Chondrocyte (in vitro differentiated cells): ENCODE data around the gene COIL. TPM values are rescaled to one million over a fixed set of nuclear protein-coding genes. Genes with fewer than 3 reads are reported as not detected.
A peak's percentile ranks its signal among the peaks of the same experiment; 100 is the strongest.

Experiments
- DNase-seq: peaks from one replicate; pipeline ENCODE4 v3.0.0; 2021; ENCODE audit warnings: mixed read lengths, low spot score
- H3K27ac Mint-ChIP-seq: one replicate; pipeline ENCODE4 v1.8.0; 2021; ENCODE audit warnings: mild to moderate bottlenecking, moderate library complexity, mixed read lengths; ENCODE audit not compliant: unreplicated experiment
- H3K27me3 Mint-ChIP-seq: 2 replicates; pipeline ENCODE4 v1.8.0; 2021; ENCODE audit warnings: low read depth, mixed read lengths
- H3K36me3 Mint-ChIP-seq: 2 replicates; pipeline ENCODE4 v1.8.0; 2021; ENCODE audit warnings: low read depth, mixed read lengths
- H3K4me1 Mint-ChIP-seq: 2 replicates; pipeline ENCODE4 v1.8.0; 2021; ENCODE audit warnings: low read depth, mild to moderate bottlenecking, mixed read lengths
- H3K4me3 Mint-ChIP-seq: one replicate; pipeline ENCODE4 v1.8.0; 2021; ENCODE audit warnings: mild to moderate bottlenecking, moderate library complexity, mixed read lengths; ENCODE audit not compliant: unreplicated experiment
- H3K9me3 Mint-ChIP-seq: 2 replicates; pipeline ENCODE4 v1.8.0; 2021; ENCODE audit warnings: low read depth, mixed read lengths
- total RNA-seq: library from RNA; stranded (reverse); gene quantifications from 3 replicates; pipeline ENCODE4 v1.2.1, GENCODE V29; 2021
- TF ChIP-seq, protein P1 (sequence below): fragments of 200-600 bp; sonication (generic); IDR thresholded peaks from 2 replicates; pipeline ENCODE4 v1.5.0; 2021; ENCODE audit warnings: antibody characterized with exemption, mild to moderate bottlenecking, moderate library complexity

COIL gene
- total RNA-seq, 1 donor from 2014 or later, result 12.2 TPM

DNA sequence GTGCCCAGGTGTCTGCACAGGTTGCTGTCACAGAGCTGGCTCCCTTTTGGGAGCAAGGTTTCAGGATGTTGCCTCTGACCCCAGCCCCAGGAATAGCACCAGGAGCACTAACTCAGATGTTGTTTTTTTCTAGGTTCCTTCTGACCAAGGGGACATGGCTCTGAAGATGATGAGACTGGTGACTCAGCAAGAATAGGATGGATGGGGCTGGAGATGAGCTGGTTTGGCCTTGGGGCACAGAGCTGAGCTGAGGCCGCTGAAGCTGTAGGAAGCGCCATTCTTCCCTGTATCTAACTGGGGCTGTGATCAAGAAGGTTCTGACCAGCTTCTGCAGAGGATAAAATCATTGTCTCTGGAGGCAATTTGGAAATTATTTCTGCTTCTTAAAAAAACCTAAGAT lies 45.2 kb upstream of the COIL start:
- no peak for DNase-seq
- Mint-ChIP-seq H3K27ac (no peak overlapping the region), H3K9me3 (no peaks in the 10 kb centered on the region), H3K27me3 (peaks cover 3% of the 10 kb centered on the region), H3K4me1 (peaks cover 2% of the 10 kb centered on the region), H3K4me3 (no peak overlapping the region), H3K36me3 (peaks cover 8% of the 10 kb centered on the region)
- TF ChIP-seq, protein P1, sequence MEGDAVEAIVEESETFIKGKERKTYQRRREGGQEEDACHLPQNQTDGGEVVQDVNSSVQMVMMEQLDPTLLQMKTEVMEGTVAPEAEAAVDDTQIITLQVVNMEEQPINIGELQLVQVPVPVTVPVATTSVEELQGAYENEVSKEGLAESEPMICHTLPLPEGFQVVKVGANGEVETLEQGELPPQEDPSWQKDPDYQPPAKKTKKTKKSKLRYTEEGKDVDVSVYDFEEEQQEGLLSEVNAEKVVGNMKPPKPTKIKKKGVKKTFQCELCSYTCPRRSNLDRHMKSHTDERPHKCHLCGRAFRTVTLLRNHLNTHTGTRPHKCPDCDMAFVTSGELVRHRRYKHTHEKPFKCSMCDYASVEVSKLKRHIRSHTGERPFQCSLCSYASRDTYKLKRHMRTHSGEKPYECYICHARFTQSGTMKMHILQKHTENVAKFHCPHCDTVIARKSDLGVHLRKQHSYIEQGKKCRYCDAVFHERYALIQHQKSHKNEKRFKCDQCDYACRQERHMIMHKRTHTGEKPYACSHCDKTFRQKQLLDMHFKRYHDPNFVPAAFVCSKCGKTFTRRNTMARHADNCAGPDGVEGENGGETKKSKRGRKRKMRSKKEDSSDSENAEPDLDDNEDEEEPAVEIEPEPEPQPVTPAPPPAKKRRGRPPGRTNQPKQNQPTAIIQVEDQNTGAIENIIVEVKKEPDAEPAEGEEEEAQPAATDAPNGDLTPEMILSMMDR, result no peak

GRCh38 chr17:57004944-57005579 lies 44.2 kb upstream of the COIL start:
- Mint-ChIP-seq H3K27ac (no peak overlapping the region), H3K27me3 (peaks cover 2% of the 10 kb centered on the region), H3K4me3 (no peak overlapping the region), H3K9me3 (no peaks in the 10 kb centered on the region), H3K36me3 (peaks cover 11% of the 10 kb centered on the region), H3K4me1 (peaks cover 2% of the 10 kb centered on the region)
- no peak for DNase-seq
- TF ChIP-seq, protein P1, result peak; percentile 33

DNA sequence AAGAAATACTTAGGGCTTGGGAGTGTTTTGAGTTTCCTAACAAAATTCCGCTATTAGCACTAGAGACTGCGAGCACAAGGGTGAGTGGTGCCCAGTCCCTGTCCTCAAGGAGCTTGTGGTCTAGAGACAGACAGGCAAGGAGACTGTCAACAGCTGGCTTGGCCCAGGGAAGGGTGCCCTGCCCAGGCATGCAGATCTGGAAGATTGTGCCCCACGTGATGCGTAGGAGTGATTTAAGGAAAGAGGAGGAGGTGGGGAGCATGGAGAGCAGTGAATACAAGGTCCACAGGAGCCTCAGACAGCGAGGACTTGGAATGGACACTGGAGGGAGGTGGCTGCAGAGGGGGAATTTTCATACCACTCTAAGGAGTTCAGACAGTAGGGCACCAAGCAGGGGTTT lies 42.1 kb upstream of the COIL start:
- Mint-ChIP-seq H3K36me3 (peaks cover 13% of the 10 kb centered on the region), H3K27me3 (no peaks in the 10 kb centered on the region), H3K27ac (no peak overlapping the region), H3K9me3 (no peaks in the 10 kb centered on the region), H3K4me3 (no peak overlapping the region), H3K4me1 (no peaks in the 10 kb centered on the region)
- no peak for DNase-seq
- TF ChIP-seq, protein P1, result no peak

DNA sequence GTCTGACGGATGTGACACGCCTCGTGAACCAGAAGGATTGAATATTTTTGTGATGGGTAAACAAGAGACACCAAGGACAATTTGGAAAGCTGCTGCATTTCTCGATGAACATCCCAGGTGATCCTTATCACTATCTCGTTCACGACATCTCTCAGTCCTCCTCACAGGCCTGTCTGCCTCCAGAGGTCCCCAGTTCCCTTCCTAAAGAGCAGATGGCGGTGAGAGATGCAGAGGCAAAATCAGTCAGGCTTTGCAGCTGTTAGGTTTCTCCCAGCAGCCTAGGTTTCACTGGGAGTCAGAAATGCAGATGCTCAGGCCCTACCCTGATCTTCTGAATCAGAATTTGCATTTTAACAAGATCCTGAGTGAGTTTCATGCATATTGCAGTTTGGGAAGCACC lies 40.7 kb upstream of the COIL start:
- no peaks in the 10 kb centered on the region for H3K4me1 Mint-ChIP-seq
- H3K36me3 Mint-ChIP-seq, result peaks cover 18% of the 10 kb centered on the region
- H3K27ac Mint-ChIP-seq, result no peak overlapping the region
- TF ChIP-seq, protein P1, result no peak
- no peak overlapping the region for H3K4me3 Mint-ChIP-seq
- no peaks in the 10 kb centered on the region for H3K9me3 Mint-ChIP-seq
- no peaks in the 10 kb centered on the region for H3K27me3 Mint-ChIP-seq
- no peak for DNase-seq

DNA sequence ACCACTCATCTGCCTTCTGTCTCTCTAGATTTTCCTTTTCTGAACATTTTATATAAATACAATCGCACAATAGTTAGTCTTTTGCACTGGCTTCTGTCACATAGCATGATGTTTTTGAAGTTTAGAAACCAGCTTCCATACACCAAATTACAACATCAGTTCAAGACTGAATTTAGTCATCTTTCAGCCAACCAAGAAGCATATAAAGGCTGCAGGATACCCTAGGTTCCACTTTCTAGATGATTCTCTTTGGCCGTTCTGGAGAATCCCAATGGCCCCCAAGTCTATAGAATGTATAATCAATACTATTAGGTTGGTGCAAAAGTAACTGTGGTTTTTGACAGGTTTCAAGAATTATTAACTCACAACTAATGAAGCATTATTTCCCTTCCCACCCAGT lies 36.5 kb upstream of the COIL start:
- DNase-seq, result no peak
- H3K27me3 Mint-ChIP-seq, result no peaks in the 10 kb centered on the region
- H3K4me1 Mint-ChIP-seq, result no peaks in the 10 kb centered on the region
- TF ChIP-seq, protein P1, result no peak
- no peaks in the 10 kb centered on the region for H3K9me3 Mint-ChIP-seq
- H3K27ac Mint-ChIP-seq, result no peak overlapping the region
- no peak overlapping the region for H3K4me3 Mint-ChIP-seq
- H3K36me3 Mint-ChIP-seq, result peaks cover 13% of the 10 kb centered on the region
